Esophagus squamous epithelium (tissue), 5 donors: ENCODE results near the gene EDN2. TPM values are rescaled to one million over a fixed set of nuclear protein-coding genes. Genes with fewer than 3 reads are reported as not detected.

Source experiments
- DNase-seq: peaks from one replicate; lab custom pipeline; 2025; lab: John Stamatoyannopoulos, UW
- H3K27ac ChIP-seq, 4 donors: fragments of 200-600 bp; sonication (generic); one replicate each; pipeline ENCODE4 v1.5.1; 2016 to 2019; ENCODE audit warnings: mild to moderate bottlenecking in 1 of 4
- H3K27me3 ChIP-seq, 4 donors: fragments of 200-600 bp; sonication (generic); 1 replicate in 3 of 4; 2 replicates in 1 of 4; pipeline versions ENCODE4 v1.5.1 to v1.6.0; 2017 to 2021; ENCODE audit warnings: antibody characterized with exemption in 1 of 4
- H3K36me3 ChIP-seq, 3 donors: fragments of 200-600 bp; sonication (generic); one replicate each; pipeline ENCODE4 v1.5.1; 2016 to 2019
- H3K4me1 ChIP-seq, 3 donors: fragments of 200-600 bp; sonication (generic); one replicate each; pipeline ENCODE4 v1.5.1; 2017 to 2019
- H3K4me3 ChIP-seq, 4 donors: fragments of 200-600 bp; sonication (generic); 1 replicate in 3 of 4; 2 replicates in 1 of 4; pipeline ENCODE4 v1.5.1; 2016 to 2019; ENCODE audit warnings: mild to moderate bottlenecking in 2 of 4, moderate library complexity in 1 of 4
- H3K9me3 ChIP-seq, 3 donors: fragments of 200-600 bp; sonication (generic); one replicate each; pipeline ENCODE4 v1.5.1; 2016 to 2019
- CTCF ChIP-seq, 6 experiments: fragments of 450-650 bp in 4 of 6; fragments of 200-600 bp in 2 of 6; sonication (generic) in 2 of 6; IDR thresholded peaks; one replicate each; pipeline ENCODE4 v1.5.1; 2016 to 2019; ENCODE audit warnings: antibody characterized with exemption in 6 of 6, mild to moderate bottlenecking in 4 of 6, moderate library complexity in 4 of 6
- POLR2A ChIP-seq, 4 donors: fragments of 450-650 bp; IDR thresholded peaks; one replicate each; pipeline ENCODE4 v1.6.1; 2017; ENCODE audit warnings: antibody characterized with exemption in 4 of 4, mild to moderate bottlenecking in 4 of 4, moderate library complexity in 3 of 4
- WGBS, 2 donors: methylation state at CpG; one replicate each; pipeline ENCODE4 v1.1.5; 2018; 5-methylcytosine and 5-hydroxymethylcytosine counted together
- intact Hi-C: fragments of 100-400 bp; cut with DNase I; formaldehyde crosslinking; loops from one replicate; pipeline ENCODE4 v1.15.0; 2022
- total RNA-seq, 4 donors: library from RNA; depleted of rRNA; stranded (reverse); fragments of >200 nt; gene quantifications; one replicate each; pipeline ENCODE4 v1.1.0, GENCODE V29; 2016
- donor health status: DM: yes; HTN: yes; CAD: no.

Gene EDN2
- total RNA-seq, 4 donors from 2014 or later, result 0.35 to 18.3 (median 1.4) TPM

DNA sequence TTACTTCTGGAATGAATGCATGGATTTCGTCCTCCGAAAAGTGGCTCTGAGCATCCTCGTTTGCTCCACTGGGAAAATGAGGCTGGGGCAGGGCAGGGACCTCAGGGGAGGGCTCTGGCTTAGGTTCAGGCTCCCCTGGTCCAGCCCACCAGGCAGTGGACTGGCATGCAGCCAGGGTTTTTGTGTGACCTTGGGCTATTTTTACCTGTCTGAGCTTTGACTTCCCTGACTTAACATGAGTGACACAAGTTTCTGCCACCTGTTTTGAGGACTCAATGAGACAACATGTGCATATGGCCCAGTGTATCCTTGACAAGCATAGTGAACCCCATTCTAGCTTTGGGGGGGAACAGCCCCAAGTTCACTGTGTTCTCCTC lies 32.6 kb upstream of the EDN2 start:
- 60 to 78% methylated on average over 1 to 3 of the region's 3 CpGs for WGBS, 2 donors
- Histone ChIP-seq H3K27ac (no peak overlapping the region), H3K4me1 (peaks cover 9 to 23% (median 13%) of the 10 kb centered on the region in 3 donors), H3K36me3 (peaks cover 0 to 19% (median 0%) of the 10 kb centered on the region in 3 donors), H3K4me3 (no peak overlapping the region), H3K9me3 (no peaks in the 10 kb centered on the region), H3K27me3 (no peaks in the 10 kb centered on the region)
- DNase-seq, result no peak
- intact Hi-C loops, result no loop called here
- no peak for TF ChIP-seq CTCF (IDR thresholded peaks at IDR 0.05)
- TF ChIP-seq POLR2A (IDR thresholded peaks at IDR 0.05), result no peak

DNA sequence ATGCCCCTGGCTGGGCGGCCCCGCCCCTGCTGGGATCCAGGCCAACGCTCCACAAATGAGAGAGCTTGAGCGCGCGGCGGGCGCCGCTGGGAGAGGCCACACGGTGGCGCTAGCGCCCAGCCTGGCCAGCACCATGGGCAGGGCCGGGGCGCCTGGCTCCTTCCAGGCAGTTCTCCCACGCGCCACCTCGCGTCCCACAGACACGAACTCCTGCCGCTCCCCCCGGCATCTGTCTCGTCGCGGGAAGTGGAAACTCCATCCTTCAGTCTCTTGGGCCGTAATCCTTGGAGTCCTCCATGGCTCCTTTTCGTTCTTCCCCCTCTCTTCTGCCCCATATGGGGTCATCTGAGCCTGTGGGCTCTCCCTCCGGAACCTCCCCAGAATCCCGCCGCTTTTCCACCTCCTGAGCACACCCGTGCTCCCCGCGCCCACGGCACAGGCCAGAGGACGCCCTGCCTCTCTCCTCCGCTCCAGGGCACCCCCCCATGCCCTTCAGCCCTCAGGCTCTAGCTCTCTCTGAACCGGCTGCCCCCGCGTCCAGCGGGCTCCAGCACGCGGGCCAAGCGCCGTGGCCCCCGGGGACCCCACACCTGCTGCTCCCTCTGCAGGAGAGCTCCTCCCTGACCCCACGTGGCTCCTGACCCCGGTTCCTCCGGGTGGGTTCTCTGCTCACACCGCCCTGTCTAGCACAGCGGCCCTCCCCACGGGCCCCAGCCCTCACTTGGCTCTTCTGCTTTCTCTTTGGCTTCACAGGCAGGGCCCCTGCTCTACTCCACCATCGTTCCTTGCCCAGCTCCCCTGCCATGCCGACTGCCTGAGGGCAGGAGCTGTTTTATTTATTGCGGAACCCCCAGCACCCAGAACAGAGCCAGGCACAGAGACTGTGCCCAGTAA lies 31.9 kb upstream of the EDN2 start:
- Histone ChIP-seq H3K36me3 (peaks cover 0 to 20% (median 0%) of the 10 kb centered on the region in 3 donors), H3K27me3 (no peaks in the 10 kb centered on the region), H3K27ac (peak overlapping the region in 2 of 4 donors; percentile 19 to 54), H3K4me1 (peaks cover 9 to 23% (median 13%) of the 10 kb centered on the region in 3 donors), H3K4me3 (peak overlapping the region; percentile 17 to 53 (median 49)), H3K9me3 (no peaks in the 10 kb centered on the region)
- no peak for DNase-seq
- peak; percentile 83 to 94 (median 87) for TF ChIP-seq CTCF (IDR thresholded peaks at IDR 0.05)
- TF ChIP-seq POLR2A (IDR thresholded peaks at IDR 0.05), result no peak
- 16 to 17% methylated on average over 33 to 35 of the region's 53 CpGs for WGBS, 2 donors
- intact Hi-C loops, result no loop called here

DNA sequence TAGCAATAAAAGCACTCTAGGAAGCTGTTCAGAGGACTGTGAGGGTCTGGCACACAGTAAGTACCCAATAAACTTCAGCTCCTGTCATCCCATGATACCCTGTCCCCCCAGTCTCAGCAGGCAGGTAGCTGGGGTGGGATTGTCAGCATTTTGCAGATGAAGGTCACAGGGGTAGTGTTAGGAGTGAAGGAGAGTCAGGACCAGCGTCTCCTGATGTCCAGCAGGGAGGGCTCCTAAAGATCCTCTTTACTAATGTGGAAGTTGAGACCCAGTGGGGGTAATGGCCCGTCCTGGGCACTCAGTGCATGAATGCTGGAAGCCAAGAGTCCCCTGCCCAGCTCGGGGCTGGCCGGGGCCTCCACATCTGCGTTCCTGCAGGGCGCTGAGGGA lies 31.3 kb upstream of the EDN2 start:
- TF ChIP-seq POLR2A (IDR thresholded peaks at IDR 0.05), result no peak
- no peak for TF ChIP-seq CTCF (IDR thresholded peaks at IDR 0.05)
- intact Hi-C loops, result no loop called here
- WGBS, 2 donors, result 18 to 33% methylated on average over 2 to 3 of the region's 6 CpGs
- DNase-seq, result no peak
- H3K27ac ChIP-seq, result peak overlapping the region in 2 of 4 donors; percentile 2 to 32
- H3K4me3 ChIP-seq, result no peak overlapping the region
- no peaks in the 10 kb centered on the region for H3K27me3 ChIP-seq
- peaks cover 9 to 23% (median 13%) of the 10 kb centered on the region in 3 donors for H3K4me1 ChIP-seq
- peaks cover 0 to 22% (median 0%) of the 10 kb centered on the region in 3 donors for H3K36me3 ChIP-seq
- no peaks in the 10 kb centered on the region for H3K9me3 ChIP-seq

DNA sequence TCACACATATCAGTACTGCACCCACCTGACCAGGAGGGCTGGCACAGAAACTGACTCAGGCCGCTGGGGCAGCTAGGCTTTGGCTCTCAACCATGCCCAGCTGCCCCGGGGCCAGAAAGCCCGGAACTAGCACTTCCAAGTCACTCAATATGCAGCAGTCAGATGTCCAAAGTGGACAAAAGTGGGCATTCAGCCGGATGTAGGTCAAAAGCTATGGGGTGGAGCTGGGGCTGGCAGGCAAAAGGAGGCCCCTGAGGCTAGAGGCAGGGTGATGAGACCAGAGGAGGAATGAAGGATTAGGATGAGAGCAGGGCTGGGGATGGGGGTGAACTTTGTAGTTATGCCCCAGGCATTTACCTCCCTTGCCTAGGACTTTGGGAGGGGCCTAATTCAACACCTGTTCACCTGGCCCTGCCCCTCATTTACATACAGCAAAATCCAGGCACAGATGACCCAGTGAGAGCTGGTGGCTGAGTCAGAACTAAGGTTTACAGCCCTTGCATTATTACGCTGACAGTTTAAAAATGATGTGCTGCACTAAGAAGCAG lies 30.7 kb upstream of the EDN2 start:
- peak overlapping the region in 2 of 4 donors; percentile 2 to 32 for H3K27ac ChIP-seq

More for the DNA sequence above, 30.7 kb upstream of the EDN2 start:
- 62 to 69% methylated on average over 2 to 3 of the region's 5 CpGs for WGBS, 2 donors
- Histone ChIP-seq H3K9me3 (no peaks in the 10 kb centered on the region), H3K27me3 (no peaks in the 10 kb centered on the region), H3K4me1 (peaks cover 9 to 23% (median 13%) of the 10 kb centered on the region in 3 donors), H3K36me3 (peaks cover 0 to 28% (median 0%) of the 10 kb centered on the region in 3 donors), H3K4me3 (no peak overlapping the region)
- intact Hi-C loops, result no loop called here
- no peak for TF ChIP-seq POLR2A (IDR thresholded peaks at IDR 0.05)
- no peak for TF ChIP-seq CTCF (IDR thresholded peaks at IDR 0.05)
- DNase-seq, result no peak
